H1 (cell line): ENCODE measurements around the gene INTU.

Experiments
- CTCF ChIP-seq, 3 experiments: IDR thresholded peaks; 1 replicate in 2 of 3; 2 replicates in 1 of 3; pipeline versions ENCODE4 v1.5.1 to v1.6.1; 2011; ENCODE audit warnings: low read length in 3 of 3, mild to moderate bottlenecking in 3 of 3, inconsistent platforms in 2 of 3, low read depth in 1 of 3, moderate library complexity in 1 of 3; ENCODE audit not compliant: insufficient read depth in 1 of 3; ENCODE audit errors: control extremely low read depth in 1 of 3
- EZH2 ChIP-seq: fragments of 200-600 bp; sonication (generic); IDR thresholded peaks from 2 replicates; pipeline ENCODE4 v1.7.1; 2012; ENCODE audit warnings: low read depth, mild to moderate bottlenecking, moderate library complexity, low read length, inconsistent platforms; ENCODE audit not compliant: severe bottlenecking
- JUN ChIP-seq: IDR thresholded peaks from 2 replicates; pipeline ENCODE4 v1.6.1; 2011; ENCODE audit warnings: low read depth, mild to moderate bottlenecking, improper control_type of control experiment, low read length
- KDM5A ChIP-seq: fragments of 200-600 bp; IDR thresholded peaks from 2 replicates; pipeline ENCODE4 v1.7.1; 2012; ENCODE audit warnings: mild to moderate bottlenecking, low read length, inconsistent platforms, mixed read lengths
- NRF1 ChIP-seq: IDR thresholded peaks from 2 replicates; pipeline ENCODE4 v1.6.1; 2011; ENCODE audit warnings: mild to moderate bottlenecking, low read depth, low read length, improper control_type of control experiment
- POLR2A ChIP-seq, 2 experiments: IDR thresholded peaks; 1 replicate in 1 of 2; 2 replicates in 1 of 2; pipeline ENCODE4 v1.6.1; 2011; ENCODE audit warnings: low read depth in 2 of 2, low read length in 2 of 2, mild to moderate bottlenecking in 2 of 2; ENCODE audit errors: control extremely low read depth in 1 of 2
- POLR2AphosphoS5 ChIP-seq: IDR thresholded peaks from 2 replicates; pipeline ENCODE4 v1.6.1; 2011; ENCODE audit warnings: low read depth, low read length
- RFX5 ChIP-seq: IDR thresholded peaks from 2 replicates; pipeline ENCODE4 v1.6.1; 2011; ENCODE audit warnings: low read depth, low read length, improper control_type of control experiment, borderline replicate concordance
- SIN3A ChIP-seq, 2 experiments: IDR thresholded peaks in 1 of 2; conservative IDR thresholded peaks in 1 of 2; 2 replicates each; pipeline ENCODE4 v1.6.1; 2011 to 2012; ENCODE audit warnings: low read length in 2 of 2, improper control_type of control experiment in 1 of 2, low read depth in 1 of 2, mild to moderate bottlenecking in 1 of 2
- SP1 ChIP-seq: IDR thresholded peaks from 2 replicates; pipeline ENCODE4 v1.6.1; 2011; ENCODE audit warnings: low read depth, low read length
- TCF12 ChIP-seq: IDR thresholded peaks from 2 replicates; pipeline ENCODE4 v1.6.1; 2011; ENCODE audit warnings: low read depth, mild to moderate bottlenecking, low read length
- USF2 ChIP-seq: IDR thresholded peaks from 2 replicates; pipeline ENCODE4 v1.6.1; 2011; ENCODE audit warnings: low read length, improper control_type of control experiment
- YY1 ChIP-seq: IDR thresholded peaks from 2 replicates; pipeline ENCODE4 v1.6.1; 2011; ENCODE audit warnings: low read depth, mild to moderate bottlenecking, low read length
- ZNF274 ChIP-seq: IDR thresholded peaks from 2 replicates; pipeline ENCODE4 v1.7.0; 2012; ENCODE audit warnings: low read length, borderline replicate concordance; ENCODE audit errors: extremely low read depth

GRCh38 chr4:127759228-127759820 lies 126.6 kb downstream of the INTU start:
- no peak for TF ChIP-seq USF2
- no peak for TF ChIP-seq CTCF (IDR thresholded peaks at IDR 0.05; ENCODE audit: control extremely low read depth in 1 of 3, insufficient read depth in 1 of 3, low read depth in 1 of 3, low read length in 3 of 3)
- no peak for TF ChIP-seq KDM5A
- no peak for TF ChIP-seq POLR2AphosphoS5
- no peak for TF ChIP-seq YY1
- no peak for TF ChIP-seq ZNF274
- TF ChIP-seq JUN = no peak
- TF ChIP-seq SIN3A (conservative IDR thresholded peaks at IDR 0.05 in 1 of 2, IDR thresholded peaks at IDR 0.05 in 1 of 2; ENCODE audit: low read depth in 1 of 2, low read length in 2 of 2) = no peak
- TF ChIP-seq NRF1 = no peak
- TF ChIP-seq RFX5 = no peak
- no peak for TF ChIP-seq EZH2
- TF ChIP-seq TCF12 = no peak
- TF ChIP-seq SP1 = no peak
- no peak for TF ChIP-seq POLR2A (IDR thresholded peaks at IDR 0.05; ENCODE audit: control extremely low read depth in 1 of 2, low read depth in 2 of 2, low read length in 2 of 2)
